Prostate gland (tissue), 2 donors: ENCODE results near the gene PTPRD. TPM values are rescaled to one million over a fixed set of nuclear protein-coding genes. Genes with fewer than 3 reads are reported as not detected.
"Not testable (repeated sequence)": the region's sequence is repeated elsewhere in the genome, so short reads cannot be mapped to it uniquely, and the experiment has no call there.

ENCODE experiments used
- DNase-seq: peaks from one replicate; pipeline ENCODE4 v3.0.0-alpha.2; 2019; ENCODE audit warnings: low spot score
- H3K27ac ChIP-seq, 2 donors: fragments of 200-600 bp; sonication (generic); 2 replicates each; pipeline ENCODE4 v1.5.1; 2017 to 2019
- H3K27me3 ChIP-seq: fragments of 200-600 bp; sonication (generic); replicated peaks from 2 replicates; pipeline ENCODE4 v1.5.1; 2019; ENCODE audit not compliant: insufficient read depth
- H3K36me3 ChIP-seq, 2 donors: fragments of 200-600 bp; sonication (generic); 1 replicate in 1 of 2; 2 replicates in 1 of 2; pipeline versions ENCODE4 v1.5.1 to v1.8.1; 2017 to 2019
- H3K4me1 ChIP-seq: fragments of 200-600 bp; sonication (generic); replicated peaks from 2 replicates; pipeline ENCODE4 v1.5.1; 2019
- H3K4me3 ChIP-seq, 2 donors: fragments of 200-600 bp; sonication (generic); 2 replicates each; pipeline ENCODE4 v1.5.1; 2017 to 2019
- H3K9me3 ChIP-seq: fragments of 200-600 bp; sonication (generic); 2 replicates; pipeline ENCODE4 v1.5.1; 2017
- POLR2A ChIP-seq: fragments of 450-650 bp; IDR thresholded peaks from one replicate; pipeline ENCODE4 v1.6.1; 2016; ENCODE audit warnings: antibody characterized with exemption, mild to moderate bottlenecking
- POLR2AphosphoS5 ChIP-seq: sonication (generic); formaldehyde crosslinking; IDR thresholded peaks from one replicate; pipeline ENCODE4 v1.6.1; 2017; ENCODE audit warnings: antibody characterized with exemption
- WGBS: methylation state at CpG from one replicate; pipeline ENCODE4 v1.1.5; 2018; 5-methylcytosine and 5-hydroxymethylcytosine counted together
- intact Hi-C: fragments of 100-400 bp; cut with DNase I; formaldehyde crosslinking; loops from one replicate; pipeline ENCODE4 v1.14.2; 2022
- total RNA-seq, 2 donors: library from RNA; depleted of rRNA; stranded (reverse); fragments of >200 nt; gene quantifications; one replicate each; pipeline ENCODE4 v1.1.0, GENCODE V29; 2016
- TF ChIP-seq, protein P1 (sequence below), 4 experiments: fragments of 200-600 bp in 2 of 4; fragments of 450-650 bp in 2 of 4; sonication (generic) in 2 of 4; IDR thresholded peaks; 1 replicate in 3 of 4; 2 replicates in 1 of 4; pipeline ENCODE4 v1.5.1; 2016 to 2019; ENCODE audit warnings: antibody characterized with exemption in 4 of 4, mild to moderate bottlenecking in 2 of 4, moderate library complexity in 2 of 4

The PTPRD gene
- total RNA-seq, 2 donors from 2014 or later, result 5.8 to 23.1 TPM

DNA sequence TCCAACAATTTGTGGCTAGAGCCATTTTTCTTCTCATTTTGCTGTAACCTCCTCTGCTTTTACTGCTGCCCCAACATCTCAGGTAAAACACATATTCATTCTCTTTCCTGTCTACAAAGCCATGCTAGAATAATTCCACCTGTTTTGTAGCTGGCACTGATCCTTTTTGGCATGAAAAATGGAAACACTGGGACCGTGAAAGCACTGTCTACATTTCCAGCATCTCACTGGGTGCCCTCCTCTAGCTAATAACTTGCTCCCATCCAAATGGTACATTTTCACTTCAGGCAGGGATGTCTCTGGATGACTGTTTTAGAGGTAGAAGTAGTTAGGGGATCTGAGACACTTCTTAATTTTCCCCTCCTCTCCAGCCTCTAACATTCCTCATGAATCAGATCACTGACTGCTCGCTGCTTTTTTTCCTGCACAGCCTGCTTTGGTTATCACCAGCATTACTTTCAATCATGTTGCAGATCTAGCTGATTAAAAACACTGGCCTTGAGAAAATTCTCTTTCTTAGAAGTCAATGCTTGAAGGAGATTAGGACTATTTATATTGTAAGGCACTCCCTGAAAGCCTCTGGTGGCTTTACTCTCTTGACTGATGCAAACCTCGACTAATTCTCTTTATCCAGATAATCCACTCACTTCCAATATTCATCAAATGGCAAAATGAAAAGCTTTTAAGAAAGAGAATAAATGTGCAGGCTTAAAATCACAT is 1500.6 kb downstream of the PTPRD start:
- TF ChIP-seq POLR2AphosphoS5, result no peak
- WGBS, result 42% methylated on average over 3 of the region's 3 CpGs

DNA sequence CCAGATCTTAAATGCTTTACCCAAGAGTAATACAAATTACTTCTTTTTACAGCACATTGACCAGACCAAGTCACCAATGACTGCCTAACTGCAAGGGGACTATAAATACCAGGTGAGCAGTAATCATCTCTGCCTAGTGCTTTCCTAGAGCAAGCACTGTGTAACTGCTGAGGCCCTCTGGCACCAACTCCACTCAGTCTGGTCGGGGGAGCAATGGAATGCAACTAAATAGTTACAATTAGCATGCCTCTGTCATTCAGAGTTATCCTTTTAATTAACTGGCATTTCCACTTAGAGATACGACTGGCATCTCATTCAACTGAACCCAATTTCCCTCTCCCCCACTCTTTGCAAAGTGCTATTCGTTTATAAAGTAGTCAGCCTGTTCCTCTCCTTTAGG is 1504.2 kb downstream of the PTPRD start:
- Histone ChIP-seq H3K9me3 (no peaks in the 10 kb centered on the region), H3K36me3 (no peaks in the 10 kb centered on the region), H3K27me3 (no peaks in the 10 kb centered on the region), H3K4me1 (no peaks in the 10 kb centered on the region), H3K27ac (no peak overlapping the region), H3K4me3 (no peak overlapping the region)
- intact Hi-C loops, result no loop called here
- DNase-seq, result no peak
- 13% methylated on average over 3 of the region's 3 CpGs for WGBS
- no peak for TF ChIP-seq POLR2A
- TF ChIP-seq, protein P1, sequence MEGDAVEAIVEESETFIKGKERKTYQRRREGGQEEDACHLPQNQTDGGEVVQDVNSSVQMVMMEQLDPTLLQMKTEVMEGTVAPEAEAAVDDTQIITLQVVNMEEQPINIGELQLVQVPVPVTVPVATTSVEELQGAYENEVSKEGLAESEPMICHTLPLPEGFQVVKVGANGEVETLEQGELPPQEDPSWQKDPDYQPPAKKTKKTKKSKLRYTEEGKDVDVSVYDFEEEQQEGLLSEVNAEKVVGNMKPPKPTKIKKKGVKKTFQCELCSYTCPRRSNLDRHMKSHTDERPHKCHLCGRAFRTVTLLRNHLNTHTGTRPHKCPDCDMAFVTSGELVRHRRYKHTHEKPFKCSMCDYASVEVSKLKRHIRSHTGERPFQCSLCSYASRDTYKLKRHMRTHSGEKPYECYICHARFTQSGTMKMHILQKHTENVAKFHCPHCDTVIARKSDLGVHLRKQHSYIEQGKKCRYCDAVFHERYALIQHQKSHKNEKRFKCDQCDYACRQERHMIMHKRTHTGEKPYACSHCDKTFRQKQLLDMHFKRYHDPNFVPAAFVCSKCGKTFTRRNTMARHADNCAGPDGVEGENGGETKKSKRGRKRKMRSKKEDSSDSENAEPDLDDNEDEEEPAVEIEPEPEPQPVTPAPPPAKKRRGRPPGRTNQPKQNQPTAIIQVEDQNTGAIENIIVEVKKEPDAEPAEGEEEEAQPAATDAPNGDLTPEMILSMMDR (IDR thresholded peaks at IDR 0.05), result no peak
- no peak for TF ChIP-seq POLR2AphosphoS5

More for the DNA sequence above, 1500.6 kb downstream of the PTPRD start:
- intact Hi-C loops, result no loop called here
- H3K36me3 ChIP-seq, result no peaks in the 10 kb centered on the region
- H3K27ac ChIP-seq, result no peak overlapping the region
- H3K4me3 ChIP-seq, result no peak overlapping the region
- no peak for DNase-seq
- H3K9me3 ChIP-seq, result no peaks in the 10 kb centered on the region
- no peaks in the 10 kb centered on the region for H3K4me1 ChIP-seq
- no peaks in the 10 kb centered on the region for H3K27me3 ChIP-seq

- no peak overlapping the region for H3K27ac ChIP-seq
- no peaks in the 10 kb centered on the region for H3K27me3 ChIP-seq
- 30% methylated on average over 7 of the region's 7 CpGs for WGBS
- intact Hi-C loops, result no loop called here
- H3K4me1 ChIP-seq, result no peaks in the 10 kb centered on the region
- H3K4me3 ChIP-seq, result no peak overlapping the region
- H3K9me3 ChIP-seq, result no peaks in the 10 kb centered on the region
- no peaks in the 10 kb centered on the region for H3K36me3 ChIP-seq
- TF ChIP-seq POLR2AphosphoS5, result no peak
- TF ChIP-seq, protein P1 (IDR thresholded peaks at IDR 0.05), result no peak
- no peak for DNase-seq
Observed at GRCh38 chr9:9102295-9102694, 1510.5 kb downstream of the PTPRD start.

DNA sequence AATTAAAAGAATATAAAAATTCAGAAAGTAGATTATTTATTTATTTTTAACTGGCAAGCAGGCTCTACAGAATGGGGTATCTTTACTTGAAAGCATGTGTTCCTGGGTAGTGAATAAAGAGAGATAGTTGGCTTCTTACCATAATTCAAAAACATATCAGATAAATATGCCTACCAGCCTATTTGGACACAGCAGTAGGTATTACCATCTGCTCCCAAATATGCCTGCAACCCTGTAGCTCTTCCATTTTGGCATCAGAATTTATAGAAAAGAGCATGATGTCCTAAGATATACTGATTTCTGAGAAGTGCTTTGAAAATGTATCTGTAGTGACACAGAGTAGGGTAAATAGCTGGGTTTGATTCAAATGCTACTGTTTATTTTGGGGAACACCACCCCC is 1512.7 kb downstream of the PTPRD start:
- TF ChIP-seq, protein P1 (IDR thresholded peaks at IDR 0.05), result no peak
- no peak for TF ChIP-seq POLR2AphosphoS5
- no peak for TF ChIP-seq POLR2A
- no peak overlapping the region for H3K4me3 ChIP-seq
- intact Hi-C loops, result no loop called here
- H3K36me3 ChIP-seq, result no peaks in the 10 kb centered on the region
- H3K27me3 ChIP-seq, result no peaks in the 10 kb centered on the region
- DNase-seq, result no peak
- no peaks in the 10 kb centered on the region for H3K4me1 ChIP-seq
- no peak overlapping the region for H3K27ac ChIP-seq
- H3K9me3 ChIP-seq, result no peaks in the 10 kb centered on the region

DNA sequence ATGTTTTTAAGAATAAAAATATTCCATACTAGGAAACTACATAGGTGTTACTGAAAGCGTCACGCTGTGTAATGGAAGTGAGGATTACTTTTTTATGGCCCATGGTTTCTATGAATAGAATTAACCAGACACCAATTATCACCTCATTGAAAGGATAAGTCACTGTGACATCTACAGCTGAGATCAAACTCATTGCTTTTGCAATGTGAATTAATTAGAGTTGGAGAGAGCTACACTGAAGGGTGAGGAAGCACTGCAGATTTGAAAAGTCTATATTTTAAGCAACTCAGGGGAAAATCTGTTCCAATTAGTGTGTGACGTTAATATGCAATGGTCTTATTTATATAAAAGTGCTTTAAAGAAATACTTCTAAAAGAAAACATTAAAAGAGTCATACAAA is 1513.2 kb downstream of the PTPRD start:
- Histone ChIP-seq H3K4me3 (no peak overlapping the region), H3K9me3 (no peaks in the 10 kb centered on the region)

DNA sequence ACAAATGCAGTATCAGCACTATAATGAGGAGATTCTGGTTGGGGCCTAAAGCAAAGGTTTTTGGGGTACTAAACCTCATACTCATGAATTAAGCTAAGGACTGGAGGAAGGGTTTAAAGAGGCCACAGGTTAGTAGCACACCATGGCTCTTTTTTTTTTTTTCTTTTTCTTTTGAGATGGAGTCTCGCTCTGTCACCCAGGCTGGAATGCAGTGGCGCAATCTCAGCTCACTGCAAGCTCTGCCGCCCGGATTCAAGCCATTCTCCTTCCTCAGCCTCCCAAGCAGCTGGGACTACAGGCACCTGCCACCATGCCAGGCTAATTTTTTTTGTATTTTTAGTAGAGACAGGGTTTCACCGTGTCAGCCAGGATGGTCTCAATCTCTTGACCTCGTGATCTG is 1515.5 kb downstream of the PTPRD start:
- H3K27ac ChIP-seq, intact Hi-C loops, H3K9me3 ChIP-seq, H3K36me3 ChIP-seq, DNase-seq, H3K27me3 ChIP-seq, H3K4me1 ChIP-seq, H3K4me3 ChIP-seq: not testable (repeated sequence)
- 84% methylated on average over 6 of the region's 6 CpGs for WGBS

More for the DNA sequence above, 1513.2 kb downstream of the PTPRD start:
- WGBS, result 83% methylated on average over 3 of the region's 3 CpGs
- intact Hi-C loops, result no loop called here
- Histone ChIP-seq H3K4me1 (no peaks in the 10 kb centered on the region), H3K36me3 (no peaks in the 10 kb centered on the region), H3K27ac (no peak overlapping the region), H3K27me3 (no peaks in the 10 kb centered on the region)
- DNase-seq, result no peak
- TF ChIP-seq, protein P1 (IDR thresholded peaks at IDR 0.05), result no peak
- TF ChIP-seq POLR2AphosphoS5, result no peak
